HepG2 (cell line): ENCODE results near the gene CALR. TPM values are rescaled to one million over a fixed set of nuclear protein-coding genes. Genes with fewer than 3 reads are reported as not detected.

Experiments used
- FOXM1 ChIP-seq: sonication (generic); formaldehyde crosslinking; IDR thresholded peaks from 2 replicates; pipeline ENCODE4 v1.5.0; 2020; ENCODE audit warnings: missing genetic modification reagents
- PAWR ChIP-seq: sonication (generic); formaldehyde crosslinking; IDR thresholded peaks from 2 replicates; pipeline ENCODE4 v1.4.0; 2020; ENCODE audit warnings: missing genetic modification reagents, mild to moderate bottlenecking, borderline replicate concordance
- RARA ChIP-seq: IDR thresholded peaks from 2 replicates; pipeline ENCODE4 v1.6.1; 2016; ENCODE audit warnings: missing genetic modification reagents, missing compliant biosample characterization
- SNAPC2 ChIP-seq: sonication (generic); formaldehyde crosslinking; IDR thresholded peaks from 2 replicates; pipeline ENCODE4 v1.8.1; 2022; ENCODE audit warnings: mild to moderate bottlenecking, missing genetic modification reagents
- SNRNP70 ChIP-seq: fragments of 200-400 bp; formaldehyde crosslinking; IDR thresholded peaks from 2 replicates; pipeline ENCODE4 v1.6.1; 2017; ENCODE audit warnings: mild to moderate bottlenecking, low read depth, low read length, moderate library complexity
- SRSF4 ChIP-seq: fragments of 200-400 bp; formaldehyde crosslinking; IDR thresholded peaks from one replicate; pipeline ENCODE4 v1.6.1; 2018; ENCODE audit warnings: mild to moderate bottlenecking, low read depth, low read length, moderate library complexity; ENCODE audit not compliant: poor library complexity, severe bottlenecking
- U2AF1 ChIP-seq: fragments of 200-400 bp; formaldehyde crosslinking; optimal IDR thresholded peaks from 2 replicates; pipeline ENCODE3; 2017; ENCODE audit warnings: mild to moderate bottlenecking, low read depth, low read length
- ZBTB7A ChIP-seq: sonication (generic); formaldehyde crosslinking; IDR thresholded peaks from 2 replicates; pipeline ENCODE4 v1.8.0; 2022; ENCODE audit warnings: mild to moderate bottlenecking, missing genetic modification reagents
- ZNF496 ChIP-seq: sonication (generic); formaldehyde crosslinking; IDR thresholded peaks from 2 replicates; pipeline ENCODE4 v1.8.1; 2023; ENCODE audit warnings: mild to moderate bottlenecking, moderate library complexity, missing genetic modification reagents; ENCODE audit not compliant: insufficient replicate concordance
- ZNF530 ChIP-seq: sonication (generic); formaldehyde crosslinking; IDR thresholded peaks from 2 replicates; pipeline ENCODE4 v1.5.0; 2020; ENCODE audit warnings: low read depth, mild to moderate bottlenecking, missing genetic modification reagents
- ZNF652 ChIP-seq: IDR thresholded peaks from 2 replicates; pipeline ENCODE4 v1.6.1; 2016; ENCODE audit warnings: low read depth, borderline replicate concordance
- polyA plus RNA-seq, 8 experiments: library from polyadenylated mRNA; depleted of rRNA in 3 of 8; stranded (reverse) in 7 of 8; unstranded in 1 of 8; fragments of >200 nt; fragmentation: Illumina TruSeq in 4 of 8; extraction: Trizol in 4 of 8; gene quantifications; 2 replicates each; pipeline versions ENCODE4 v1.2.1 to v1.2.3, GENCODE V29; 2011 to 2016; ENCODE audit warnings: low read depth in 4 of 8, missing spikeins in 1 of 8, mixed read lengths in 1 of 8; ENCODE audit not compliant: insufficient read depth in 1 of 8
- total RNA-seq, 5 experiments: library from RNA; depleted of rRNA; stranded (reverse); fragments of >200 nt; fragmentation: Illumina TruSeq; extraction: Trizol; gene quantifications; 2 replicates each; pipeline ENCODE4 v1.2.3, GENCODE V29; 2016; ENCODE audit warnings: low read depth in 1 of 5
- TF ChIP-seq, protein P1 (sequence below): sonication (generic); formaldehyde crosslinking; conservative IDR thresholded peaks from 2 replicates; pipeline ENCODE4 v1.4.0; 2020; ENCODE audit warnings: missing genetic modification reagents
- TF ChIP-seq, protein P2 (sequence below): IDR thresholded peaks from 2 replicates; pipeline ENCODE4 v1.6.1; 2016; ENCODE audit warnings: missing compliant biosample characterization, missing genetic modification reagents, borderline replicate concordance
- TF ChIP-seq, protein P3 (sequence below): sonication (generic); formaldehyde crosslinking; IDR thresholded peaks from 2 replicates; pipeline ENCODE4 v1.4.0; 2020; ENCODE audit warnings: missing genetic modification reagents, borderline replicate concordance
- TF ChIP-seq, protein P4 (sequence below): IDR thresholded peaks from 2 replicates; pipeline ENCODE4 v1.6.1; 2018; ENCODE audit warnings: missing genetic modification reagents
- TF ChIP-seq, protein P5 (sequence below): conservative IDR thresholded peaks from 2 replicates; pipeline ENCODE4 v1.6.1; 2018; ENCODE audit warnings: missing genetic modification reagents
- TF ChIP-seq, protein P6 (sequence below): IDR thresholded peaks from 2 replicates; pipeline ENCODE4 v1.6.1; 2012; ENCODE audit warnings: low read depth, low read length, improper control_type of control experiment
- TF ChIP-seq, protein P7 (sequence below): sonication (generic); formaldehyde crosslinking; IDR thresholded peaks from 2 replicates; pipeline ENCODE4 v1.8.0; 2023; ENCODE audit warnings: mild to moderate bottlenecking, missing genetic modification reagents

The CALR gene
- total and polyA plus RNA-seq, 2 of the 13 experiments (the other 11 are each of a cell fraction or from before 2014, with no cell fraction given): 898 to 934 TPM

DNA sequence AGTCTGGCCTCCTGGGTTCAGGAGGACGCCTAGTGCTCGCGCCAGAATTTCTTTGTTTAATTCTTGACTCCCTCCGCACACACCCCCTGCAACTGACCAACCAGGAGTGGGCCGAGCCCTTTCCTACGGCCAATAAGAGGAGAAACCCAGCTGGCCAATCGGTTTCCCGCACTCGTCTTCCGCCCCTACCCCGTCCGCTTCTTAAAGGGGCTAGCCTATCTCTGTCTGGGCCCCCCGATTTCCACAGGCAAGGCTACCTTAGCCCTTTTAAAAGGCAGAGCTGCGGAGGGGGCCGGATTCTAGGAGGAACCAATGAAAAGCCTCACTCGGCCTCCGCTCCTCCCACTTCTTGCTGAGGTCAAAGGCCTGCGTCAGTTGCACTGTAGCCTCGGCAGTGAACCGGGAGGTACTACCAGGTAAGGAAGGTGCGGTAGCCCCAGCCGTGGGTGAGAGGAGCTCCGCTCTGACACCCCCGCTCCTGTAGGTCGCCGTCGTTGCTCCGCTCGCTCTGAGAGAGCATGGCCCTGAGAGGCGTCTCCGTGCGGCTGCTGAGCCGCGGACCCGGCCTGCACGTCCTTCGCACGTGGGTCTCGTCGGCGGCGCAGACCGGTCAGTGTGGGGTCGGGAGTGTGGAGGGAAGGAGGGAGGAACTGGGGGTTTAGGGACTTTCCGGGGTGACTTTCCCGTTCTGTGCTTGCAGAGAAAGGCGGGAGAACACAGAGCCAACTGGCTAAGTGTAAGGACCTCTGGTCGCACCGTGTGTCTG lies 47.4 kb upstream of the CALR start, which contains the start of gene GCDH (continued):
- TF ChIP-seq, protein P1, sequence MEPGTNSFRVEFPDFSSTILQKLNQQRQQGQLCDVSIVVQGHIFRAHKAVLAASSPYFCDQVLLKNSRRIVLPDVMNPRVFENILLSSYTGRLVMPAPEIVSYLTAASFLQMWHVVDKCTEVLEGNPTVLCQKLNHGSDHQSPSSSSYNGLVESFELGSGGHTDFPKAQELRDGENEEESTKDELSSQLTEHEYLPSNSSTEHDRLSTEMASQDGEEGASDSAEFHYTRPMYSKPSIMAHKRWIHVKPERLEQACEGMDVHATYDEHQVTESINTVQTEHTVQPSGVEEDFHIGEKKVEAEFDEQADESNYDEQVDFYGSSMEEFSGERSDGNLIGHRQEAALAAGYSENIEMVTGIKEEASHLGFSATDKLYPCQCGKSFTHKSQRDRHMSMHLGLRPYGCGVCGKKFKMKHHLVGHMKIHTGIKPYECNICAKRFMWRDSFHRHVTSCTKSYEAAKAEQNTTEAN: no peak
- TF ChIP-seq ZNF530 (CRISPR knock-in tag) (no peak), RARA (CRISPR knock-in tag) (no peak), ZNF496 (no peak), PAWR (CRISPR knock-in tag) (0 out of 2 replicates have a peak, but pooled peaks have one; percentile 61), U2AF1 (no peak), SNRNP70 (no peak), SNAPC2 (CRISPR knock-in tag) (no peak), FOXM1 (CRISPR knock-in tag) (no peak), SRSF4 (no peak), ZBTB7A (peak; percentile 68; the same call in 1 of the 2 replicates), ZNF652 (no peak)
- TF ChIP-seq, protein P2, sequence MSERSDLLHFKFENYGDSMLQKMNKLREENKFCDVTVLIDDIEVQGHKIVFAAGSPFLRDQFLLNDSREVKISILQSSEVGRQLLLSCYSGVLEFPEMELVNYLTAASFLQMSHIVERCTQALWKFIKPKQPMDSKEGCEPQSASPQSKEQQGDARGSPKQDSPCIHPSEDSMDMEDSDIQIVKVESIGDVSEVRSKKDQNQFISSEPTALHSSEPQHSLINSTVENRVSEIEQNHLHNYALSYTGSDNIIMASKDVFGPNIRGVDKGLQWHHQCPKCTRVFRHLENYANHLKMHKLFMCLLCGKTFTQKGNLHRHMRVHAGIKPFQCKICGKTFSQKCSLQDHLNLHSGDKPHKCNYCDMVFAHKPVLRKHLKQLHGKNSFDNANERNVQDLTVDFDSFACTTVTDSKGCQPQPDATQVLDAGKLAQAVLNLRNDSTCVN (CRISPR knock-in tag): 0 out of 2 replicates have a peak, but pooled peaks have one; percentile 60
- TF ChIP-seq, protein P3, sequence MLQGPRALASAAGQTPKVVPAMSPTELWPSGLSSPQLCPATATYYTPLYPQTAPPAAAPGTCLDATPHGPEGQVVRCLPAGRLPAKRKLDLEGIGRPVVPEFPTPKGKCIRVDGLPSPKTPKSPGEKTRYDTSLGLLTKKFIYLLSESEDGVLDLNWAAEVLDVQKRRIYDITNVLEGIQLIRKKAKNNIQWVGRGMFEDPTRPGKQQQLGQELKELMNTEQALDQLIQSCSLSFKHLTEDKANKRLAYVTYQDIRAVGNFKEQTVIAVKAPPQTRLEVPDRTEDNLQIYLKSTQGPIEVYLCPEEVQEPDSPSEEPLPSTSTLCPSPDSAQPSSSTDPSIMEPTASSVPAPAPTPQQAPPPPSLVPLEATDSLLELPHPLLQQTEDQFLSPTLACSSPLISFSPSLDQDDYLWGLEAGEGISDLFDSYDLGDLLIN (CRISPR knock-in tag): no peak
- TF ChIP-seq, protein P4, sequence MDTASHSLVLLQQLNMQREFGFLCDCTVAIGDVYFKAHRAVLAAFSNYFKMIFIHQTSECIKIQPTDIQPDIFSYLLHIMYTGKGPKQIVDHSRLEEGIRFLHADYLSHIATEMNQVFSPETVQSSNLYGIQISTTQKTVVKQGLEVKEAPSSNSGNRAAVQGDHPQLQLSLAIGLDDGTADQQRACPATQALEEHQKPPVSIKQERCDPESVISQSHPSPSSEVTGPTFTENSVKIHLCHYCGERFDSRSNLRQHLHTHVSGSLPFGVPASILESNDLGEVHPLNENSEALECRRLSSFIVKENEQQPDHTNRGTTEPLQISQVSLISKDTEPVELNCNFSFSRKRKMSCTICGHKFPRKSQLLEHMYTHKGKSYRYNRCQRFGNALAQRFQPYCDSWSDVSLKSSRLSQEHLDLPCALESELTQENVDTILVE: no peak
- TF ChIP-seq, protein P5, sequence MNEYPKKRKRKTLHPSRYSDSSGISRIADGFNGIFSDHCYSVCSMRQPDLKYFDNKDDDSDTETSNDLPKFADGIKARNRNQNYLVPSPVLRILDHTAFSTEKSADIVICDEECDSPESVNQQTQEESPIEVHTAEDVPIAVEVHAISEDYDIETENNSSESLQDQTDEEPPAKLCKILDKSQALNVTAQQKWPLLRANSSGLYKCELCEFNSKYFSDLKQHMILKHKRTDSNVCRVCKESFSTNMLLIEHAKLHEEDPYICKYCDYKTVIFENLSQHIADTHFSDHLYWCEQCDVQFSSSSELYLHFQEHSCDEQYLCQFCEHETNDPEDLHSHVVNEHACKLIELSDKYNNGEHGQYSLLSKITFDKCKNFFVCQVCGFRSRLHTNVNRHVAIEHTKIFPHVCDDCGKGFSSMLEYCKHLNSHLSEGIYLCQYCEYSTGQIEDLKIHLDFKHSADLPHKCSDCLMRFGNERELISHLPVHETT (CRISPR knock-in tag): no peak; the same call in 1 of the 2 replicates
- TF ChIP-seq, protein P6, sequence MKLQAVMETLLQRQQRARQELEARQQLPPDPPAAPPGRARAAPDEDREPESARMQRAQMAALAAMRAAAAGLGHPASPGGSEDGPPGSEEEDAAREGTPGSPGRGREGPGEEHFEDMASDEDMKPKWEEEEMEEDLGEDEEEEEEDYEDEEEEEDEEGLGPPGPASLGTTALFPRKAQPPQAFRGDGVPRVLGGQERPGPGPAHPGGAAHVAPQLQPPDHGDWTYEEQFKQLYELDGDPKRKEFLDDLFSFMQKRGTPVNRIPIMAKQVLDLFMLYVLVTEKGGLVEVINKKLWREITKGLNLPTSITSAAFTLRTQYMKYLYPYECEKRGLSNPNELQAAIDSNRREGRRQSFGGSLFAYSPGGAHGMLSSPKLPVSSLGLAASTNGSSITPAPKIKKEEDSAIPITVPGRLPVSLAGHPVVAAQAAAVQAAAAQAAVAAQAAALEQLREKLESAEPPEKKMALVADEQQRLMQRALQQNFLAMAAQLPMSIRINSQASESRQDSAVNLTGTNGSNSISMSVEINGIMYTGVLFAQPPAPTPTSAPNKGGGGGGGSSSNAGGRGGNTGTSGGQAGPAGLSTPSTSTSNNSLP: no peak
- TF ChIP-seq, protein P7, sequence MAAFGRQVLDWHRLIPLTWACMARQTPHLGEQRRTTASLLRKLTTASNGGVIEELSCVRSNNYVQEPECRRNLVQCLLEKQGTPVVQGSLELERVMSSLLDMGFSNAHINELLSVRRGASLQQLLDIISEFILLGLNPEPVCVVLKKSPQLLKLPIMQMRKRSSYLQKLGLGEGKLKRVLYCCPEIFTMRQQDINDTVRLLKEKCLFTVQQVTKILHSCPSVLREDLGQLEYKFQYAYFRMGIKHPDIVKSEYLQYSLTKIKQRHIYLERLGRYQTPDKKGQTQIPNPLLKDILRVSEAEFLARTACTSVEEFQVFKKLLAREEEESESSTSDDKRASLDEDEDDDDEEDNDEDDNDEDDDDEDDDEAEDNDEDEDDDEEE (CRISPR knock-in tag): no peak
